Neuronal stem cell (in vitro differentiated cells): ENCODE results near the gene ZNF407.

ENCODE experiments used
- DNase-seq: peaks from one replicate; pipeline ENCODE4 v3.0.0-alpha.2; 2013; ENCODE audit warnings: low spot score
- H2AFZ ChIP-seq: one replicate; pipeline ENCODE4 v1.6.1; 2013; ENCODE audit warnings: mild to moderate bottlenecking, low read length, inconsistent platforms
- H2AK5ac ChIP-seq: 2 replicates; pipeline ENCODE4 v1.6.1; 2013; ENCODE audit warnings: low read depth, mild to moderate bottlenecking, inconsistent platforms, low read length, moderate library complexity, mixed read lengths
- H2BK120ac ChIP-seq: 2 replicates; pipeline ENCODE4 v1.6.1; 2013; ENCODE audit warnings: low read depth, mild to moderate bottlenecking, inconsistent platforms, low read length, moderate library complexity, mixed read lengths
- H2BK12ac ChIP-seq: one replicate; pipeline ENCODE4 v1.6.1; 2013; ENCODE audit warnings: low read length, inconsistent platforms
- H2BK15ac ChIP-seq: 2 replicates; pipeline ENCODE4 v1.6.1; 2013; ENCODE audit warnings: mild to moderate bottlenecking, low read length, inconsistent platforms, mixed read lengths
- H2BK5ac ChIP-seq: one replicate; pipeline ENCODE4 v1.6.1; 2013; ENCODE audit warnings: inconsistent platforms, mild to moderate bottlenecking, low read length, moderate library complexity
- H3K14ac ChIP-seq: one replicate; pipeline ENCODE4 v1.6.1; 2013; ENCODE audit warnings: low read length, inconsistent platforms
- H3K18ac ChIP-seq: 2 replicates; pipeline ENCODE4 v1.6.1; 2013; ENCODE audit warnings: low read length, inconsistent platforms
- H3K23ac ChIP-seq: 2 replicates; pipeline ENCODE4 v1.6.1; 2013; ENCODE audit warnings: low read depth, mild to moderate bottlenecking, mixed read lengths, low read length, inconsistent platforms; ENCODE audit not compliant: poor library complexity
- H3K27ac ChIP-seq: replicated peaks from 3 replicates; pipeline ENCODE4 v1.5.1; 2013; ENCODE audit warnings: low read length, inconsistent platforms
- H3K27me3 ChIP-seq, 3 experiments: 2 replicates each; pipeline ENCODE4 v1.6.1; 2013; ENCODE audit warnings: low read length in 3 of 3, mild to moderate bottlenecking in 2 of 3, inconsistent platforms in 1 of 3, low read depth in 1 of 3, mixed read lengths in 1 of 3, moderate library complexity in 1 of 3; ENCODE audit not compliant: control insufficient read depth in 3 of 3, insufficient read depth in 3 of 3
- H3K36me3 ChIP-seq, 2 donors: replicated peaks in 1 of 2; 2 replicates each; pipeline ENCODE4 v1.6.1; 2013; ENCODE audit warnings: low read length in 2 of 2; ENCODE audit not compliant: control insufficient read depth in 2 of 2, insufficient read depth in 2 of 2
- H3K4ac ChIP-seq: 2 replicates; pipeline ENCODE4 v1.6.1; 2013; ENCODE audit warnings: inconsistent platforms, mild to moderate bottlenecking, low read length, moderate library complexity
- H3K4me1 ChIP-seq, 2 donors: 1 replicate in 1 of 2; 2 replicates in 1 of 2; pipeline ENCODE4 v1.6.1; 2013; ENCODE audit warnings: low read length in 2 of 2, low read depth in 1 of 2; ENCODE audit not compliant: control insufficient read depth in 2 of 2, insufficient read depth in 1 of 2
- H3K4me2 ChIP-seq: one replicate; pipeline ENCODE4 v1.6.1; 2013; ENCODE audit warnings: mild to moderate bottlenecking, low read length, inconsistent platforms; ENCODE audit not compliant: insufficient read depth, poor library complexity, severe bottlenecking
- H3K4me3 ChIP-seq, 2 donors: 2 replicates each; pipeline ENCODE4 v1.5.1; 2013; ENCODE audit warnings: low read length in 2 of 2, mild to moderate bottlenecking in 2 of 2, inconsistent platforms in 1 of 2, moderate library complexity in 1 of 2
- H3K79me1 ChIP-seq: one replicate; pipeline ENCODE4 v1.6.1; 2013; ENCODE audit warnings: low read depth, mild to moderate bottlenecking, inconsistent platforms, low read length, moderate library complexity
- H3K9ac ChIP-seq: one replicate; pipeline ENCODE4 v1.6.1; 2013; ENCODE audit warnings: mild to moderate bottlenecking, low read depth, low read length, inconsistent platforms; ENCODE audit not compliant: poor library complexity
- H3K9me3 ChIP-seq, 2 donors: replicated peaks in 1 of 2; 2 replicates each; pipeline versions ENCODE3 to v1.6.1; 2013; ENCODE audit warnings: low read length in 2 of 2, mild to moderate bottlenecking in 2 of 2, inconsistent platforms in 1 of 2, low read depth in 1 of 2, mixed read lengths in 1 of 2, moderate library complexity in 1 of 2; ENCODE audit not compliant: control insufficient read depth in 2 of 2, insufficient read depth in 1 of 2
- H4K8ac ChIP-seq: one replicate; pipeline ENCODE4 v1.6.1; 2013; ENCODE audit warnings: low read depth, mild to moderate bottlenecking, inconsistent platforms, low read length, moderate library complexity
- H4K91ac ChIP-seq: one replicate; pipeline ENCODE4 v1.6.1; 2013; ENCODE audit warnings: low read length, low read depth, mild to moderate bottlenecking, inconsistent platforms; ENCODE audit not compliant: poor library complexity
- WGBS, 2 donors: extraction: QIAGEN DNeasy Blood & Tissue Kit; methylation state at CpG; one replicate each; pipeline ENCODE4 v1.1.7; 2013; ENCODE audit warnings: missing lambda C conversion rate in 2 of 2, mixed read lengths in 1 of 2; ENCODE audit not compliant: insufficient read length in 2 of 2, insufficient replicate concordance in 1 of 2; ENCODE audit errors: extremely low coverage in 2 of 2; 5-methylcytosine and 5-hydroxymethylcytosine counted together

ZNF407 gene

GRCh38 chr18:74975001-74975400, 377.3 kb downstream of the ZNF407 start:
- no peaks in the 10 kb centered on the region for H3K79me1 ChIP-seq
- H3K4me1 ChIP-seq, result peaks cover 0 to 2% of the 10 kb centered on the region in 2 donors
- H3K27ac ChIP-seq, result no peak overlapping the region
- no peak for DNase-seq
- H4K91ac ChIP-seq, result no peak overlapping the region
- no peak overlapping the region for H4K8ac ChIP-seq
- no peaks in the 10 kb centered on the region for H3K9me3 ChIP-seq
- H3K4ac ChIP-seq, result no peak overlapping the region
- H2AFZ ChIP-seq, result no peak overlapping the region
- H2BK120ac ChIP-seq, result no peak overlapping the region
- no peak overlapping the region for H3K9ac ChIP-seq
- no peak overlapping the region for H3K4me3 ChIP-seq
- H3K14ac ChIP-seq, result no peak overlapping the region
- H3K4me2 ChIP-seq, result no peak overlapping the region
- no peak overlapping the region for H2BK15ac ChIP-seq
- H3K18ac ChIP-seq, result no peak overlapping the region
- no peak overlapping the region for H2BK12ac ChIP-seq
- H2BK5ac ChIP-seq, result no peak overlapping the region
- H3K36me3 ChIP-seq, result no peaks in the 10 kb centered on the region
- no peak overlapping the region for H3K23ac ChIP-seq
- H3K27me3 ChIP-seq, result no peaks in the 10 kb centered on the region
- no CpG with 5 or more reads among the region's 5 CpGs for WGBS, 2 donors
- H2AK5ac ChIP-seq, result no peak overlapping the region

- H3K9ac ChIP-seq, result no peak overlapping the region
- peaks cover 0 to 2% of the 10 kb centered on the region in 2 donors for H3K4me1 ChIP-seq
- no peak overlapping the region for H2AK5ac ChIP-seq
- H2BK15ac ChIP-seq, result no peak overlapping the region
- H2BK12ac ChIP-seq, result no peak overlapping the region
- H3K18ac ChIP-seq, result no peak overlapping the region
- H3K4me3 ChIP-seq, result no peak overlapping the region
- DNase-seq, result no peak
- no peak overlapping the region for H2BK5ac ChIP-seq
- H3K4me2 ChIP-seq, result no peak overlapping the region
- WGBS, 2 donors, result no CpG with 5 or more reads among the region's 11 CpGs
- no peak overlapping the region for H2BK120ac ChIP-seq
- no peaks in the 10 kb centered on the region for H3K36me3 ChIP-seq
- H3K23ac ChIP-seq, result no peak overlapping the region
- H4K8ac ChIP-seq, result no peak overlapping the region
- H4K91ac ChIP-seq, result no peak overlapping the region
- no peaks in the 10 kb centered on the region for H3K79me1 ChIP-seq
- no peak overlapping the region for H3K27ac ChIP-seq
- no peak overlapping the region for H2AFZ ChIP-seq
- H3K9me3 ChIP-seq, result no peaks in the 10 kb centered on the region
- H3K14ac ChIP-seq, result no peak overlapping the region
- H3K4ac ChIP-seq, result no peak overlapping the region
- no peaks in the 10 kb centered on the region for H3K27me3 ChIP-seq
Observed at GRCh38 chr18:74976331-74976909, 378.8 kb downstream of the ZNF407 start.

GRCh38 chr18:74977041-74977440, 379.4 kb downstream of the ZNF407 start:
- H3K36me3 ChIP-seq, result no peaks in the 10 kb centered on the region
- WGBS, 2 donors, result no CpG with 5 or more reads among the region's 2 CpGs
- H3K9me3 ChIP-seq, result no peaks in the 10 kb centered on the region
- no peak overlapping the region for H3K4me3 ChIP-seq
- no peak overlapping the region for H3K4ac ChIP-seq
- H3K18ac ChIP-seq, result no peak overlapping the region
- no peak overlapping the region for H3K4me2 ChIP-seq
- H2AFZ ChIP-seq, result no peak overlapping the region
- H3K79me1 ChIP-seq, result no peaks in the 10 kb centered on the region
- H2BK12ac ChIP-seq, result no peak overlapping the region
- H4K91ac ChIP-seq, result no peak overlapping the region
- no peaks in the 10 kb centered on the region for H3K27me3 ChIP-seq
- H2BK5ac ChIP-seq, result no peak overlapping the region
- no peak overlapping the region for H4K8ac ChIP-seq
- no peak overlapping the region for H2AK5ac ChIP-seq
- H3K14ac ChIP-seq, result no peak overlapping the region
- H3K23ac ChIP-seq, result no peak overlapping the region
- no peak for DNase-seq
- peaks cover 0 to 2% of the 10 kb centered on the region in 2 donors for H3K4me1 ChIP-seq
- H3K27ac ChIP-seq, result no peak overlapping the region
- H3K9ac ChIP-seq, result no peak overlapping the region
- H2BK15ac ChIP-seq, result no peak overlapping the region
- H2BK120ac ChIP-seq, result no peak overlapping the region

- no peaks in the 10 kb centered on the region for H3K27me3 ChIP-seq
- H3K79me1 ChIP-seq, result no peaks in the 10 kb centered on the region
- no peak overlapping the region for H3K4ac ChIP-seq
- no peak overlapping the region for H3K23ac ChIP-seq
- no peaks in the 10 kb centered on the region for H3K36me3 ChIP-seq
- no peak overlapping the region for H2BK5ac ChIP-seq
- no peak overlapping the region for H3K18ac ChIP-seq
- H4K91ac ChIP-seq, result no peak overlapping the region
- peaks cover 0 to 2% of the 10 kb centered on the region in 2 donors for H3K4me1 ChIP-seq
- no peak overlapping the region for H4K8ac ChIP-seq
- H3K9me3 ChIP-seq, result no peaks in the 10 kb centered on the region
- no CpG with 5 or more reads among the region's 6 CpGs for WGBS, 2 donors
- H2BK120ac ChIP-seq, result no peak overlapping the region
- no peak overlapping the region for H3K27ac ChIP-seq
- no peak overlapping the region for H2AK5ac ChIP-seq
- H3K9ac ChIP-seq, result no peak overlapping the region
- no peak for DNase-seq
- H3K14ac ChIP-seq, result no peak overlapping the region
- no peak overlapping the region for H2BK15ac ChIP-seq
- no peak overlapping the region for H3K4me3 ChIP-seq
- H2BK12ac ChIP-seq, result no peak overlapping the region
- no peak overlapping the region for H3K4me2 ChIP-seq
- no peak overlapping the region for H2AFZ ChIP-seq
Observed at GRCh38 chr18:74980669-74981068, 383.0 kb downstream of the ZNF407 start.
